Heart left ventricle (tissue), 16 donors: ENCODE measurements around the gene ZSCAN20. TPM values are rescaled to one million over a fixed set of nuclear protein-coding genes. Genes with fewer than 3 reads are reported as not detected.

Source experiments
- ATAC-seq, 4 donors: fragments of 200-7000 bp; cut with Tn5 transposase; one replicate each; pipeline ENCODE4 v1.9.1; 2020 to 2022; ENCODE audit warnings: moderate library complexity in 4 of 4, mild to moderate bottlenecking in 3 of 4, moderate number of reproducible peaks in 1 of 4
- DNase-seq, 5 donors: peaks; one replicate each; pipeline ENCODE4 v3.0.0-alpha.2; 2020
- H3K27ac ChIP-seq, 12 donors: fragments of 200-600 bp; sonication (generic) in 4 of 12; one replicate each; pipeline versions ENCODE4 v1.5.0 to v1.8.0; 2016 to 2022; ENCODE audit warnings: mild to moderate bottlenecking in 2 of 12
- H3K27me3 ChIP-seq, 9 donors: fragments of 200-600 bp; sonication (generic) in 2 of 9; one replicate each; pipeline versions ENCODE4 v1.5.1 to v1.8.0; 2016 to 2022; ENCODE audit warnings: mild to moderate bottlenecking in 3 of 9
- H3K36me3 ChIP-seq, 9 donors: fragments of 200-600 bp; sonication (generic) in 2 of 9; one replicate each; pipeline versions ENCODE4 v1.5.0 to v1.8.0; 2018 to 2022; ENCODE audit warnings: mild to moderate bottlenecking in 2 of 9
- H3K4me1 ChIP-seq, 12 donors: fragments of 200-600 bp; sonication (generic) in 4 of 12; one replicate each; pipeline versions ENCODE4 v1.5.0 to v1.8.0; 2016 to 2022; ENCODE audit warnings: mild to moderate bottlenecking in 3 of 12
- H3K4me3 ChIP-seq, 12 donors: fragments of 200-600 bp; sonication (generic) in 4 of 12; one replicate each; pipeline versions ENCODE4 v1.5.0 to v1.8.0; 2017 to 2022; ENCODE audit warnings: mild to moderate bottlenecking in 9 of 12, moderate library complexity in 4 of 12
- H3K9me3 ChIP-seq, 12 donors: fragments of 200-600 bp; sonication (generic) in 4 of 12; one replicate each; pipeline versions ENCODE4 v1.5.0 to v1.8.0; 2016 to 2022; ENCODE audit warnings: mild to moderate bottlenecking in 1 of 12
- CTCF ChIP-seq, 12 donors: fragments of 200-600 bp; sonication (generic) in 4 of 12; IDR thresholded peaks; one replicate each; pipeline versions ENCODE4 v1.5.0 to v1.8.0; 2018 to 2022; ENCODE audit warnings: antibody characterized with exemption in 12 of 12, mild to moderate bottlenecking in 5 of 12
- POLR2A ChIP-seq, 2 donors: fragments of 450-650 bp; IDR thresholded peaks; one replicate each; pipeline ENCODE4 v1.6.1; 2017; ENCODE audit warnings: antibody characterized with exemption in 2 of 2, mild to moderate bottlenecking in 2 of 2, moderate library complexity in 2 of 2
- WGBS, 4 donors: extraction: QIAGEN DNeasy Blood & Tissue Kit in 2 of 4; methylation state at CpG; one replicate each; pipeline versions ENCODE4 v1.1.5 to v1.1.7; 2013 to 2018; 5-methylcytosine and 5-hydroxymethylcytosine counted together
- intact Hi-C, 10 donors: fragments of 100-400 bp; cut with DNase I; formaldehyde crosslinking; loops; one replicate each; pipeline versions ENCODE4 v1.11.1 to v1.14.2; 2022
- long read RNA-seq, 3 donors: library from polyadenylated mRNA; unstranded; transcript quantifications; one replicate each; pipeline ENCODE4 v2.0.0, GENCODE V29; 2020 to 2021
- polyA plus RNA-seq, 2 donors: library from polyadenylated mRNA; stranded (reverse); fragments of 200-250 nt; gene quantifications; one replicate each; pipeline ENCODE4 v1.2.3, GENCODE V29; 2013
- total RNA-seq, 9 donors: library from RNA; depleted of rRNA in 2 of 9; stranded (reverse); fragments of >200 nt in 2 of 9; fragmentation: NEBNext Ultra II Directional in 3 of 9; extraction: Animal tissue kit (Norgen Biotek cat#: 25700) in 3 of 9; gene quantifications; one replicate each; pipeline versions ENCODE4 v1.1.0 to v1.2.4, GENCODE V29; 2016 to 2023
- donor health status: ischemic (EF 13 %, LVEDD 7.1; RV severe dilation, severe dysfunction).
- donor health status: healthy with polysubstance abuse.
- donor health status: DM: no; HTN: yes; CAD: no.
- donor health status: DM: no; HTN: no; CAD: no.
- donor health status: ischemic (EF 25% LVEDD 6.9; RV normal size, moderate dysfunction).
- donor health status: ischemic (EF 25% LVEDD 5.7; RV mildly dilated, moderate dysfunction).
- donor health status: healthy.
- donor health status: DM: yes; HTN: yes; CAD: no.
- donor health status: ischemic (EF 35%, LVEDD 5.7; RV mildly dilated, moderate dysfunction).
- donor health status: nonischemic (EF 11% LVEDD 7.7; RV severe dilation, severe dysfunction).
- donor health status: DM: yes; HTN: yes; CAD: no.
- donor health status: PGD.
- donor health status: ischemic (EF 29% LVEDD 5.4; RV normal size, mild dysfunction).
- donor health status: nonischemic (EF 23%, LVEDD 6.1; RV moderate dilation, normal function).

ZSCAN20 gene
- total RNA-seq (1 to 10 TPM; 3.3 to 8.8 (median 6.4) TPM), polyA plus RNA-seq (1 to 10 TPM; 1.4 to 2.8 TPM)
- long read RNA-seq, donor 1, full-length matches to known transcripts, result 2 of 5 reads
- long read RNA-seq, donor 1, partial matches to known transcripts, result 1 of 5 reads
- long read RNA-seq, donor 1, other reads (novel, unspliced or antisense), result 2 of 5 reads
- long read RNA-seq, donor 2, partial matches to known transcripts, result 0 of 5 reads
- long read RNA-seq, donor 2, other reads (novel, unspliced or antisense), result 5 of 5 reads
- long read RNA-seq, donor 3, partial matches to known transcripts, result 1 of 4 reads
- long read RNA-seq, donor 3, other reads (novel, unspliced or antisense), result 3 of 4 reads

- Histone ChIP-seq H3K36me3 (no peaks in the 10 kb centered on the region), H3K27me3 (no peaks in the 10 kb centered on the region), H3K9me3 (no peaks in the 10 kb centered on the region), H3K4me3 (peak within 1 kb of the TSS; percentile 42 to 74 (median 67)), H3K27ac (peak within 1 kb of the TSS; percentile 76 to 90 (median 86)), H3K4me1 (peaks cover 3 to 49% (median 34%) of the 10 kb centered on the region in 12 donors)
- 1% methylated on average over 38 of the region's 38 CpGs for WGBS, 4 donors
- intact Hi-C loops, result loop anchor here (2.0 to 10.0 kb wide), 15 partner anchors 40 to 378 kb away; partner anchors contain the start of gene PHC2 (in 1 of the 10)
- DNase-seq, result peak; percentile 98 to 99 (median 98)
- ATAC-seq, result peak; percentile 90 to 94 (median 94)
- TF ChIP-seq CTCF (IDR thresholded peaks at IDR 0.05) (no peak), POLR2A (IDR thresholded peaks at IDR 0.05) (peak in 1 of 2 donors; percentile 48)
Measured at GRCh38 chr1:33472269-33472980, at the start of gene ZSCAN20. TSS of gene ZSCAN20 (plus strand) at chr1:33472645. CDS start at chr1:33479289, 6,644 bp downstream.

GRCh38 chr1:33424205-33424604 is 48.2 kb upstream of the ZSCAN20 start:
- ATAC-seq (no peak), DNase-seq (no peak)
- H3K4me1 ChIP-seq, result peaks cover 0 to 44% (median 13%) of the 10 kb centered on the region in 12 donors
- peaks cover 0 to under 1% (median 0%) of the 10 kb centered on the region in 9 donors for H3K27me3 ChIP-seq
- no peak overlapping the region for H3K27ac ChIP-seq
- peaks cover 0 to 2% (median 0%) of the 10 kb centered on the region in 12 donors for H3K9me3 ChIP-seq
- TF ChIP-seq POLR2A (IDR thresholded peaks at IDR 0.05) (no peak), CTCF (IDR thresholded peaks at IDR 0.05) (no peak)
- H3K36me3 ChIP-seq, result peaks cover 0 to 3% (median 0%) of the 10 kb centered on the region in 9 donors
- 75 to 83% (median 78%) methylated on average over 4 of the region's 4 CpGs for WGBS, 4 donors
- intact Hi-C loops, result no loop called here
- no peak overlapping the region for H3K4me3 ChIP-seq

- WGBS, 4 donors, result 70 to 85% (median 72%) methylated on average over 2 of the region's 2 CpGs
- ATAC-seq (no peak), DNase-seq (no peak)
- peaks cover 0 to 48% (median 17%) of the 10 kb centered on the region in 12 donors for H3K4me1 ChIP-seq
- no peaks in the 10 kb centered on the region for H3K9me3 ChIP-seq
- no peak overlapping the region for H3K27ac ChIP-seq
- intact Hi-C loops, result loop anchor here in 4 of 10 donors (5.0 kb wide), 2 partner anchors 37 to 47 kb away; no protein-coding TSS in a partner anchor
- H3K27me3 ChIP-seq, result peaks cover 0 to 4% (median 0%) of the 10 kb centered on the region in 9 donors
- TF ChIP-seq POLR2A (IDR thresholded peaks at IDR 0.05) (no peak), CTCF (IDR thresholded peaks at IDR 0.05) (no peak)
- no peak overlapping the region for H3K4me3 ChIP-seq
- peaks cover 0 to 3% (median 0%) of the 10 kb centered on the region in 9 donors for H3K36me3 ChIP-seq
Measured at GRCh38 chr1:33424610-33425009, 47.8 kb upstream of the ZSCAN20 start.

DNA sequence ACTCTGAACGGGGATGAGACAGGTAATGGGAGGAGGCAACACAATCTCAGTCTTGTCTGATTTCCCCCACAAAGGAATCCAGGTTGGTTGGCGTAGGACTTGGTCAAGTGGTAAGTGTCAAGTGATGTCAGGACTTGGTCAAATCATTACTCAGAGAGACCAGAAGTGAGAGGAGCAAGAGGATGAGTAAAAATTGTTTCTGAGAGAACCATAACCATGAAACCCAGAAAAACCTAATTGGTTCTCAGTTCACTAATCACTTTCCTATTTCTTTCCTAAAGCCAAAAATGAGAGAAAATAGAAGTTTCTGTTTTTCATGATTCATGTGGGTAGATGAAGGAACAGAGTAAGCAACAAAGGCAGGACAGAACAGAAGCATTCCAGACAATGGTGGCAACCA is 46.5 kb upstream of the ZSCAN20 start:
- H3K4me3 ChIP-seq, result no peak overlapping the region
- ATAC-seq (no peak), DNase-seq (no peak)
- no peak for TF ChIP-seq CTCF (IDR thresholded peaks at IDR 0.05)
- TF ChIP-seq POLR2A (IDR thresholded peaks at IDR 0.05), result no peak
- H3K27ac ChIP-seq, result peak overlapping the region in 1 of 12 donors; percentile 90
- H3K27me3 ChIP-seq, result peaks cover 0 to 4% (median 0%) of the 10 kb centered on the region in 9 donors
- H3K4me1 ChIP-seq, result peaks cover 0 to 54% (median 19%) of the 10 kb centered on the region in 12 donors
- intact Hi-C loops, result loop anchor here in 4 of 10 donors (5.0 kb wide), 2 partner anchors 39 to 49 kb away; no protein-coding TSS in a partner anchor
- H3K9me3 ChIP-seq, result no peaks in the 10 kb centered on the region
- 92 to 98% (median 94%) methylated on average over 2 of the region's 2 CpGs for WGBS, 4 donors
- H3K36me3 ChIP-seq, result peaks cover 0 to 3% (median 0%) of the 10 kb centered on the region in 9 donors
